MM.1S (cell line): ENCODE results near the gene CTBP1.

Source experiments
- EZH2 ChIP-seq: fragments of 300-600 bp; sonication (generic); optimal IDR thresholded peaks from 2 replicates; pipeline ENCODE3; 2017; ENCODE audit warnings: low read depth, mild to moderate bottlenecking, antibody characterized with exemption, low read length, mixed read lengths
- EZH2phosphoT487 ChIP-seq: fragments of 300-600 bp; sonication (generic); IDR thresholded peaks from 2 replicates; pipeline ENCODE4 v1.6.1; 2018; ENCODE audit warnings: antibody characterized with exemption, low read length
- TF ChIP-seq, protein P1 (sequence below): fragments of 300-600 bp; sonication (generic); IDR thresholded peaks from 2 replicates; pipeline ENCODE4 v1.5.1; 2016; ENCODE audit warnings: antibody characterized with exemption, low read length, mixed read lengths

DNA sequence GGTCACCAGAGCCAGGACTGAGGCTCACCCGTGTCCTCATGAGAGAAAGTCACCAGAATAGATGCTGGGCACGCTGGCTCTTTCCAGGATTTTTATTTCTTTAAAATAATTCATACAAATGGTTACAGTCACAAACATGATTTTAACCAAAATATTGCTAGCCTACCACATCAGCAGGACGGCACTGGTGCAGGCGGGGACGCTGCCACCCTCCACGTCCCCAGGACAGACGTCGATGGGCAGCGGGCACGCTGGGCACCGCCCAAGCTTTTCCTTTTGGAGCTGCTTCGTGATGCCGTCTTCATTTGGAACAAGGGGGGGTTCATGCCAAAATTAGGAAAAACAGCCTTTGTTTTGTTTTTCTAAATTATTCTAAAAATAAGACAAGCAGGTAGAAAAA is 37.6 kb downstream of the CTBP1 start:
- TF ChIP-seq, protein P1, sequence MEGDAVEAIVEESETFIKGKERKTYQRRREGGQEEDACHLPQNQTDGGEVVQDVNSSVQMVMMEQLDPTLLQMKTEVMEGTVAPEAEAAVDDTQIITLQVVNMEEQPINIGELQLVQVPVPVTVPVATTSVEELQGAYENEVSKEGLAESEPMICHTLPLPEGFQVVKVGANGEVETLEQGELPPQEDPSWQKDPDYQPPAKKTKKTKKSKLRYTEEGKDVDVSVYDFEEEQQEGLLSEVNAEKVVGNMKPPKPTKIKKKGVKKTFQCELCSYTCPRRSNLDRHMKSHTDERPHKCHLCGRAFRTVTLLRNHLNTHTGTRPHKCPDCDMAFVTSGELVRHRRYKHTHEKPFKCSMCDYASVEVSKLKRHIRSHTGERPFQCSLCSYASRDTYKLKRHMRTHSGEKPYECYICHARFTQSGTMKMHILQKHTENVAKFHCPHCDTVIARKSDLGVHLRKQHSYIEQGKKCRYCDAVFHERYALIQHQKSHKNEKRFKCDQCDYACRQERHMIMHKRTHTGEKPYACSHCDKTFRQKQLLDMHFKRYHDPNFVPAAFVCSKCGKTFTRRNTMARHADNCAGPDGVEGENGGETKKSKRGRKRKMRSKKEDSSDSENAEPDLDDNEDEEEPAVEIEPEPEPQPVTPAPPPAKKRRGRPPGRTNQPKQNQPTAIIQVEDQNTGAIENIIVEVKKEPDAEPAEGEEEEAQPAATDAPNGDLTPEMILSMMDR: no peak
- TF ChIP-seq EZH2phosphoT487 (no peak), EZH2 (no peak)
